Measurements from ENCODE around the gene FAM234B. TPM values are rescaled to one million over a fixed set of nuclear protein-coding genes. Genes with fewer than 3 reads are reported as not detected.
"Not testable (repeated sequence)": the region's sequence is repeated elsewhere in the genome, so short reads cannot be mapped to it uniquely, and the experiment has no call there.

FAM234B gene
- polyA plus RNA-seq, 1 donor, result 5.3 TPM

DNA sequence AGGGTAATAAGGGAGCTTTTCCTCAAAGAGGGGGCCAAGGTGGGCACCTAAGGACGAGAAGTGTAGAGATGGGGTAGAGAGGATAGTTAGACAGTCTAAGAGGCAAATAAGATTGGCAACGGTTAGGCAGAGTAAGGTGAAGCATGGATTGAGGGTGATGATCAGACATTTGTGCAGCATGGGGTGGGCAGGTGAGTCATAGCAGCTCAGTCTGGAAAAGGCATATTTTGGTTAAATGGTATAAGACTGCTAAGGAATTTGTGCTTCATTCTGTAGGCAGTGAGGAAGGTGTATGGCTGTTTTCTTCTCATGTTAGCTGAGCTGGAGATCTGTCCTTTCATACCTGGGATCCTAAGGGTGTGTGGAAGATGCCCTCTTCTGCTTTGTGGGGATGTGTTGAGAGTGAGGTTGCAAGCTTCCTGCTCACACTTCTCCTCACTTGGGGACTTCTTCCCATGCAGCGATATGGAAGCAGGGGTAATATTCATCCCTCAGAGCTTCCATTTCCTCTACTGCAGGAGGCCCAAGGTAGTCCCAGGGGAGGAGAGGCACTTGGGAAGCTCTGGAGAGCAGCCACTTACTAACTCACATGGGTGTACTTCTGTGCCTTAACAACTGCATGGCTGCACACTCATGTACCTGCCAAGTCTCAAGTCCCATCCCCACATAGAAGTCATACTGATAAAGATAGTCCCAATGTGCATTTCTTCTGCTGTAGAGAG, 30.4 kb downstream of the FAM234B start:
- Histone ChIP-seq H3K4me1 (ENCODE audit: control insufficient read depth, insufficient read depth, low read length) (no peaks in the 10 kb centered on the region), H3K9me3 (ENCODE audit: control insufficient read depth, low read depth, low read length) (no peaks in the 10 kb centered on the region), H3K27ac (ENCODE audit: low read length) (no peak overlapping the region), H3K36me3 (ENCODE audit: control insufficient read depth, insufficient read depth, low read length) (peaks cover 6% of the 10 kb centered on the region), H3K4me3 (ENCODE audit: low read length) (no peak overlapping the region), H3K27me3 (ENCODE audit: control insufficient read depth, insufficient read depth, low read length) (no peaks in the 10 kb centered on the region)
- no peak for DNase-seq
- no CpG with 5 or more reads among the region's 3 CpGs for WGBS (ENCODE audit: insufficient coverage, low lambda C conversion rate)

DNA sequence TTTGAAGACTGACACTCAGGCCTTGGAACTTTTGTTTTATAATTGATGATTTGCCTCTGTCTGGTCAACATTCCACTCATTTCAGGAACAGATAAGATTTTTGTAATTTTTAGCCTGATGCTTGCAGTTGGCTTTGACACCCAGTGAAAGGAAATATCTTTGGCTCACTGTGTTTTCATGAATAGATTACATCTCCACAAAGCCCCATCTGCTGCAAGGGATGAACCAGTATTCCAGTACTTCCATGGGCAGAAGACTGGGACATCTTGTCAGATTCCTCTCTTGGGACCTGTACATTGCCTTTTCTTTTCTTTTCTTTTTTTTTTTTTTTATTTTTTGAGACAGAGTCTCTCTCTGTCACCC, 30.9 kb downstream of the FAM234B start:
- H3K27ac ChIP-seq (ENCODE audit: low read length), result no peak overlapping the region
- H3K4me1 ChIP-seq (ENCODE audit: control insufficient read depth, insufficient read depth, low read length), result peaks cover 3% of the 10 kb centered on the region
- H3K27me3 ChIP-seq (ENCODE audit: control insufficient read depth, insufficient read depth, low read length), result no peaks in the 10 kb centered on the region
- no peak for DNase-seq
- peaks cover 6% of the 10 kb centered on the region for H3K36me3 ChIP-seq (ENCODE audit: control insufficient read depth, insufficient read depth, low read length)
- no peak overlapping the region for H3K4me3 ChIP-seq (ENCODE audit: low read length)
- H3K9me3 ChIP-seq (ENCODE audit: control insufficient read depth, low read depth, low read length), result no peaks in the 10 kb centered on the region

DNA sequence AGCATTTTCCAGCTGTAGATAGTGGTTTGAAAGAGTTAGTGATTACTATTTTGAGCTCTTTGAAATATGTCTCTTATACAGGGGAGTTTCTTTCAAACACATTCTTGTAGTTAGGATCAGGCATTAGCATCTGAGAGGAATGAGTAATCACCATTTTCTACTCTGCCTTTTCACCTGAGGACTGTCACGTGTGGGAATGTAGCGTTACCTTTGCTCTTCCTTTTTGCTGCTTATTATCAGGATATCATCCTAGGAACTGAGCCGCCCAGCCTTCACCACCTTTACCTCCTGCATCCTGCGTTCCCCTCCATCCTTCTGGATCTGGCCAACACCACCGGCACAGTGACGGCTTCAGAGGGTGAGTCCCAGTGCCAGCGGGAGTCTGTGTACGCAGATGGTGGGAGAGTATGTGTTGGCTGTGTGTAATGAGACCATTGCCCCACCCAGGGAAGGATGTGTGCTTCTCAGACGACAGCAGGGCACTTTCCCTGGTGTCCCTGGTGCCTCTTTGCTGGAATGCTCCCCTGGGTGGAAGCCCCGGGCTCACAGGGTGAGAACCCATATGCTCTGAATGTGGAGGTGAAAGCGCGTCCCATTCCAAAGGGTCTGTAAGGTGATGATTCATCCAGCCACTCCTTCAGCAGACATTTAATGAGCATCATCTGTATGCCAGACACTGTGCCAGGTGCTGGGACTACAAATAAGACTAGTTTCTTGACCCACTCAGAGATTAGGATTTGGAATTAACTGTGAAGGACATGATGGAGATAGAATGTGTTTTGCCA, 31.8 kb downstream of the FAM234B start:
- Histone ChIP-seq H3K36me3 (ENCODE audit: control insufficient read depth, insufficient read depth, low read length) (peaks cover 6% of the 10 kb centered on the region), H3K27me3 (ENCODE audit: control insufficient read depth, insufficient read depth, low read length) (no peaks in the 10 kb centered on the region), H3K4me3 (ENCODE audit: low read length) (no peak overlapping the region), H3K9me3 (ENCODE audit: control insufficient read depth, low read depth, low read length) (no peaks in the 10 kb centered on the region), H3K4me1 (ENCODE audit: control insufficient read depth, insufficient read depth, low read length) (peaks cover 8% of the 10 kb centered on the region), H3K27ac (ENCODE audit: low read length) (no peak overlapping the region)
- no peak for DNase-seq
- no CpG with 5 or more reads among the region's 12 CpGs for WGBS (ENCODE audit: insufficient coverage, low lambda C conversion rate)

DNA sequence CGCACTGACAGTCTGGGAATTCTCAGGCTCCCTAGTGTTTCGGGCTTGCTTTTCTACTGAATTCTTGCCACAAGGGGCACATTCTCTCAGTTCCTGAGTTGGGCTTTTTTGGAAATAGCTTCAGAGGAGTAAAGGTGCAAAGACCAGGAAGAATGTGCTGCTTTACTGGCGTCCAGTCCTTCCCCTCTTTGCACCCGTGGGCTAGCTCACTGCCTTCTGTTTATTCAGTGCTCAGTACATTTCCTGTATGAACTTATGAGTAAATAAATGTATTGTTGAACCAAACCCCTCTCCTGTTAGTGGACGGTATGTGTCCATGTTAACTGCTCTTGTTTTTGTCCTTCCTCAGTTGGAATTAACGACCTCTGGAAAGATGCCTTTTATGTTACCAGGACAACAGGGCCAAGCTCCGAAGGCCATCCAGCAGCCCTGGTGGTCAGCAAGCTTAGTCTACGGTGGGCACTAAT, 35.3 kb downstream of the FAM234B start:
- no peak for DNase-seq
- WGBS (ENCODE audit: insufficient coverage, low lambda C conversion rate), result no CpG with 5 or more reads among the region's 8 CpGs
- Histone ChIP-seq H3K4me1 (ENCODE audit: control insufficient read depth, insufficient read depth, low read length) (peaks cover 8% of the 10 kb centered on the region), H3K27ac (ENCODE audit: low read length) (no peak overlapping the region), H3K27me3 (ENCODE audit: control insufficient read depth, insufficient read depth, low read length) (no peaks in the 10 kb centered on the region), H3K4me3 (ENCODE audit: low read length) (no peak overlapping the region), H3K36me3 (ENCODE audit: control insufficient read depth, insufficient read depth, low read length) (peaks cover 6% of the 10 kb centered on the region), H3K9me3 (ENCODE audit: control insufficient read depth, low read depth, low read length) (no peaks in the 10 kb centered on the region)

DNA sequence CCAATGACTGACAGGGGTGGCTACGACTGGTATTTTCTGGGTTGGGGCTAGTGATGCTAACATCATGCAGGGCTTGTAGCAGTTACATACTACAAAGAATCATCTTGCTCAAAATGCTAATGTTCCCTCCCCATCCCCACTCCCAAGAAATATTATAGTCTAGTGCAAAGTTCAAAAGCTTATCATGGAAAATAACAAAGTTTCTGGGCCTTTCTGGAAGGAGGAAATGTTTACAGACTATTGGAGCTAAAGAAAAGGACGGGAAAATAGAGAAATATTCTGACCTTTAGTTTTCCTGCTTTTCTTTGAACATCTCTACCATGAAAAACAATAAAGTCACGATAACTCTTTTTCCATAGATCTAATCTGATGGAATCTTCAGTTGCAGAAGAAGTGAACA, 36.1 kb downstream of the FAM234B start:
- Histone ChIP-seq H3K36me3 (ENCODE audit: control insufficient read depth, insufficient read depth, low read length) (peaks cover 8% of the 10 kb centered on the region), H3K27me3 (ENCODE audit: control insufficient read depth, insufficient read depth, low read length) (no peaks in the 10 kb centered on the region), H3K9me3 (ENCODE audit: control insufficient read depth, low read depth, low read length) (no peaks in the 10 kb centered on the region), H3K27ac (ENCODE audit: low read length) (peak overlapping the region; percentile 41), H3K4me3 (ENCODE audit: low read length) (no peak overlapping the region), H3K4me1 (ENCODE audit: control insufficient read depth, insufficient read depth, low read length) (peaks cover 8% of the 10 kb centered on the region)
- 38% methylated on average over 1 of the region's 3 CpGs for WGBS (ENCODE audit: insufficient coverage, low lambda C conversion rate)
- peak in 1 of 2 donors; percentile 54 for DNase-seq

DNA sequence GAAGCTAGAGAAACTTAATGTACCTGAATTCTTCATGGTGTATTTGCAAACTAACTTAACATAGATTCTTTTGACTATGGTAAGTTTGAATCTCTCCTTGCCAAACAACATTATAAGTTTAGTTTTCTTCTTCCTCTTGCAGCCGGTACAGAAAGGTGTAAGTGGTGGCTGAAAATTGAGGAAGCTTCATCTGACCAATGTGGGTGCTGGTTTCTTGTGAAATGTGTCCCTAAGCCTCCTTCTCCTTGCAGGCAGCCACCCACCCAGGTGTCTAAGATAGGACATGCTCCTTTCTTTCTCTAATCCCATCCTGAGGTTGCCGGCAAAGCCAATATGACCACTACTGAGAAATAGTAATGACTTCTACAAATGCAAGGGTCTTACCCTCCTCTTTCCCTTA, 38.7 kb downstream of the FAM234B start:
- Histone ChIP-seq H3K4me3 (ENCODE audit: low read length) (no peak overlapping the region), H3K27ac (ENCODE audit: low read length) (no peak overlapping the region), H3K27me3 (ENCODE audit: control insufficient read depth, insufficient read depth, low read length) (no peaks in the 10 kb centered on the region), H3K9me3 (ENCODE audit: control insufficient read depth, low read depth, low read length) (no peaks in the 10 kb centered on the region), H3K36me3 (ENCODE audit: control insufficient read depth, insufficient read depth, low read length) (peaks cover 2% of the 10 kb centered on the region), H3K4me1 (ENCODE audit: control insufficient read depth, insufficient read depth, low read length) (peaks cover 8% of the 10 kb centered on the region)
- WGBS (ENCODE audit: insufficient coverage, low lambda C conversion rate), result no CpG with 5 or more reads among the region's 2 CpGs
- no peak for DNase-seq

DNA sequence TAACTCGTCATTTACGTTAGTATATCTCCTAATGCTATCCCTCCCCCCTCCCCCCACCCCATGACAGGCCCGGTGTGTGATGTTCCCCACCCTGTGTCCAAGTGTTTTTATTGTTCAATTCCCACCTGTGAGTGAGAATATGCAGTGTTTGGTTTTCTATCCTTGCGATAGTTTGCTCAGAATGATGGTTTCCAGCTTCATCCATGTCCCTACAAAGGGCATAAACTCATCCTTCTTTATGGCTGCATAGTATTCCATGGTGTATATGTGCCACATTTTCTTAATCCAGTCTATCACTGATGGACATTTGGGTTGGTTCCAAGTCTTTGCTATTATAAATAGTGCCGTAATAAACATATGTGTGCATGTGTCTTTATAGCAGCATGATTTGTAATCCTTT, 39.5 kb downstream of the FAM234B start:
- not testable (repeated sequence) for H3K36me3 ChIP-seq (ENCODE audit: control insufficient read depth, insufficient read depth, low read length); DNase-seq; H3K4me1 ChIP-seq (ENCODE audit: control insufficient read depth, insufficient read depth, low read length); H3K27ac ChIP-seq (ENCODE audit: low read length); H3K9me3 ChIP-seq (ENCODE audit: control insufficient read depth, low read depth, low read length); H3K4me3 ChIP-seq (ENCODE audit: low read length); H3K27me3 ChIP-seq (ENCODE audit: control insufficient read depth, insufficient read depth, low read length)
- WGBS (ENCODE audit: insufficient coverage, low lambda C conversion rate), result no CpG with 5 or more reads among the region's 5 CpGs

DNA sequence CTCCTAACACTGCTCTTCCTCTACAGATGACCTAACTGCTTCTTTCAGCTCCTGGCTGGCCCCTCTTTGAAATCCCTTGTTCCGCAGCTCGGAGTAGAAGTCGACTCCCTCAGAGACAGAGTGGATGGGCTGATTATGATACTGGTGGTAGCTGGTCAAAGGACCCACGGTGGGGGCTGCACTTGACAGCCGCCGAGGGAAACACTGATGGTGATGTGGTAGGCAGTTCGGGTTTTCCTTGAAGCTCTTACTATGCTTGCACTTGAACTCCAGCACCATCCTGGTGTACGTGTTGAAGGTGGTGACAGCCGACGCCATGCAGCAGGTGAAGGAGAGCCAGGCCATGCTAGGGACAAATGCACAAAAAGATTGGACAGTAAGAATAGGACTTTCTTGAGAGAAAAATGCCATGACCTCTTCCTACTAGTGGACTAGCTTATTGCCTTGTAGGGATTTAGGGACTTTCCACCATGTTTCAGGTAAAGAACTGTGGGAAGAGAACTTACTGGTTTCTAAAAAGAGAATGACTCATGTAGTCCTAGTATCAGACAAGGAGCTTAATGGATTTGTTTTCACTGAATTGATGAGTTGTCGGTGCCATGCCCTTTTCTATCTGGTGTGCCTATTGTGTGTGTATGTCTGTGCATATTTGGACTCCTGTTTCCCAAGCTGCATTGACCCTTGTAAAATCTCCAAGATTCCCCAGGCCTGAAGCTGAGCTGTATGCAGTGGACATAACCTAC, 40.9 kb downstream of the FAM234B start:
- Histone ChIP-seq H3K27ac (ENCODE audit: low read length) (no peak overlapping the region), H3K36me3 (ENCODE audit: control insufficient read depth, insufficient read depth, low read length) (peaks cover 2% of the 10 kb centered on the region)

DNA sequence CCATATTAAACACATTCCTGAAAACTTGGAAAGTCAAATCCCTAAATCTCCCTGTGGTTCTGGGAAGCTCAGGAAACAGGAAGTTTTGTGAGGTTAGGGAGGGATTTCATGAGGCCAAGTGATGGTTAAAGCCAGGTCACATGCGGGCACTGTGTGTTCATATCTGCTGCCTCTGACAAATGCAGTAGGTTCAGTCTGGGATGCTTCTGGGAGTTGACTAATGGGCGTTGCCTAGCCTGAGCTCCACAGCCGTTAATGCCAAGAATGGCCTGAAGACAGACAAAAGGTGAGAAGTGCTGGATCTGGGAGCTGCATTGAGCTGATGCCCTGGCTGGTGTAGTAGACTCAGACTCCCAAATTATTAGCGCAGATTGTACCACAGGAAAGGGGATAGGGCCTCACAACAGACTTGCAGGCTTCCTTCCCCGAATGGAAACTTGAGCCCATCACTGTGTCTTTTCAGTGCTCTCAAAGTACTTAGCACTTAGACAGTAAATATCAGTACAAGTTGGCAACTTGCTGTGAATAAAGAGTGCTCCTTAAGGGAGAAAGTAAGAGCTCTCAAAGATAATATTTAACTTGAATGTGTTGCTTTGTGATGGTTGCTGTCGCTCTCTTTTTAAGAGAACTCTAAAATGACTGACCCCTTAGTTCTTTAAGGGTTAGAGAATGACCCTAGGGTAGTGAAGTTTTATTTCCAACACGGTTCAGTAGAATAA, 41.9 kb downstream of the FAM234B start:
- Histone ChIP-seq H3K4me3 (ENCODE audit: low read length) (no peak overlapping the region), H3K9me3 (ENCODE audit: control insufficient read depth, low read depth, low read length) (no peaks in the 10 kb centered on the region), H3K4me1 (ENCODE audit: control insufficient read depth, insufficient read depth, low read length) (no peaks in the 10 kb centered on the region), H3K27ac (ENCODE audit: low read length) (no peak overlapping the region), H3K36me3 (ENCODE audit: control insufficient read depth, insufficient read depth, low read length) (peaks cover 2% of the 10 kb centered on the region), H3K27me3 (ENCODE audit: control insufficient read depth, insufficient read depth, low read length) (no peaks in the 10 kb centered on the region)
- WGBS (ENCODE audit: insufficient coverage, low lambda C conversion rate), result 83% methylated on average over 1 of the region's 7 CpGs
- DNase-seq, result no peak

More for the DNA sequence above, 40.9 kb downstream of the FAM234B start:
- no CpG with 5 or more reads among the region's 11 CpGs for WGBS (ENCODE audit: insufficient coverage, low lambda C conversion rate)
- no peak for DNase-seq
- Histone ChIP-seq H3K4me1 (ENCODE audit: control insufficient read depth, insufficient read depth, low read length) (peaks cover 4% of the 10 kb centered on the region), H3K27me3 (ENCODE audit: control insufficient read depth, insufficient read depth, low read length) (no peaks in the 10 kb centered on the region), H3K9me3 (ENCODE audit: control insufficient read depth, low read depth, low read length) (no peaks in the 10 kb centered on the region), H3K4me3 (ENCODE audit: low read length) (no peak overlapping the region)

DNA sequence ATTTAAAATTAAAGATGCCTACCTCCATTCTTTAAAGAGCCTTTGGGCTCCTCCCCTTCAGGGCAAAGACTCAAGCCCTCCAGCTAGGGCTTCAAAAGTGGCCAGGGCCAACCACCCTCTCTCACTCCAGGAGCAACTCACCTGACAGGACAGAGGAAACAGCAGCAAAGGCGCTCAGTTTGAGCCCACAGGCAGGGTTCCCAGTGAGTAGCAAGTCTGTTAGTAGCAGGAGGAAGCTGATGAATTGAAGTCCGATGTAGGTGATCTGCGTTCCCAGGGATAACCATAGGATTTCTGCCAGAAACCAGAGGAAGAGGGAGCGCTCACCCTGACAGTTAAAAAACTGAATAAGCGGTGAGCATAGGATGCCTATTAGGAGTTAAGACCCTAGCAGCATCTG, 43.6 kb downstream of the FAM234B start:
- H3K9me3 ChIP-seq (ENCODE audit: control insufficient read depth, low read depth, low read length), result no peaks in the 10 kb centered on the region
- no peak overlapping the region for H3K4me3 ChIP-seq (ENCODE audit: low read length)
- H3K36me3 ChIP-seq (ENCODE audit: control insufficient read depth, insufficient read depth, low read length), result peaks cover 2% of the 10 kb centered on the region
- H3K27ac ChIP-seq (ENCODE audit: low read length), result no peak overlapping the region
- no peak for DNase-seq
- no peaks in the 10 kb centered on the region for H3K27me3 ChIP-seq (ENCODE audit: control insufficient read depth, insufficient read depth, low read length)
- 57% methylated on average over 2 of the region's 5 CpGs for WGBS (ENCODE audit: insufficient coverage, low lambda C conversion rate)
- H3K4me1 ChIP-seq (ENCODE audit: control insufficient read depth, insufficient read depth, low read length), result peaks cover 9% of the 10 kb centered on the region

Data from large intestine (tissue), 3 donors.